Transverse colon (tissue), 3 donors: ENCODE data around the gene SLC11A2.

Experiments used
- EP300 ChIP-seq: sonication (generic); formaldehyde crosslinking; IDR thresholded peaks from one replicate; pipeline ENCODE4 v1.6.1; 2017; ENCODE audit warnings: antibody characterized with exemption, low read depth
- TF ChIP-seq, protein P1 (sequence below), 5 experiments: fragments of 200-600 bp in 3 of 5; fragments of 450-650 bp in 2 of 5; sonication (generic) in 3 of 5; IDR thresholded peaks; 1 replicate in 2 of 5; 2 replicates in 3 of 5; pipeline ENCODE4 v1.5.1; 2016 to 2017; ENCODE audit warnings: antibody characterized with exemption in 5 of 5, inconsistent platforms in 3 of 5, mild to moderate bottlenecking in 2 of 5, moderate library complexity in 1 of 5

DNA sequence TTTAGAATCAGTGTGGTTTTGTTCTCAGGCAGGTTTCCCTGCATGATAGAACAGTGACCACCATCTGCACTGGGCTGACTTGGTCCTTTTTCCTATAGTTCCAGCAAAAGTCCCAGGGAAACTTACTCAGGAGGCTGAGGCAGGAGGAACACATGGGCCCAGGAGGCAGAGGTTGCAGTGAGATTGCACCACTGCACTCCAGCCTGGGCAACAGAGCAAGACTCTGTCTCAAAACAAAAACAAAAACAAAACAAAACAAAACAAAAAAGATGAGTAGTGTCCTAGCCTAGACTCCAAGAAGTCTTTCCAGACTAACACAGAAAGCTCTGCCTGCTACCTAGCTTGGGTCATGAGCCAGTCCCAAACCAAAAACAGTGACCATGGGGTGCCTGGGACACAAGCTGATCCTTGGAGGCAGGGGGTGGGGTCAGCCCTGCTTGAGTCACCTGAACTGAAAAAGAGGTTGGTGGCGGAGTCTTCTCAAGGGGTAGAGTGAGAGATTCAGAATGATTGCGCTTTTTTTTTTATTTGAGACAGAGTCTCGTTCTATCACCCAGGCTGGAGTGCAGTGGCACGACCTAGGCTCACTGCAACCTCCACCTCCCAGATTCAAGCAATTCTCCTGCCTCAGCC, 7.4 kb upstream of the SLC11A2 start:
- TF ChIP-seq, protein P1, sequence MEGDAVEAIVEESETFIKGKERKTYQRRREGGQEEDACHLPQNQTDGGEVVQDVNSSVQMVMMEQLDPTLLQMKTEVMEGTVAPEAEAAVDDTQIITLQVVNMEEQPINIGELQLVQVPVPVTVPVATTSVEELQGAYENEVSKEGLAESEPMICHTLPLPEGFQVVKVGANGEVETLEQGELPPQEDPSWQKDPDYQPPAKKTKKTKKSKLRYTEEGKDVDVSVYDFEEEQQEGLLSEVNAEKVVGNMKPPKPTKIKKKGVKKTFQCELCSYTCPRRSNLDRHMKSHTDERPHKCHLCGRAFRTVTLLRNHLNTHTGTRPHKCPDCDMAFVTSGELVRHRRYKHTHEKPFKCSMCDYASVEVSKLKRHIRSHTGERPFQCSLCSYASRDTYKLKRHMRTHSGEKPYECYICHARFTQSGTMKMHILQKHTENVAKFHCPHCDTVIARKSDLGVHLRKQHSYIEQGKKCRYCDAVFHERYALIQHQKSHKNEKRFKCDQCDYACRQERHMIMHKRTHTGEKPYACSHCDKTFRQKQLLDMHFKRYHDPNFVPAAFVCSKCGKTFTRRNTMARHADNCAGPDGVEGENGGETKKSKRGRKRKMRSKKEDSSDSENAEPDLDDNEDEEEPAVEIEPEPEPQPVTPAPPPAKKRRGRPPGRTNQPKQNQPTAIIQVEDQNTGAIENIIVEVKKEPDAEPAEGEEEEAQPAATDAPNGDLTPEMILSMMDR (IDR thresholded peaks at IDR 0.05): no peak
- TF ChIP-seq EP300: no peak
